Lung (tissue), 12 donors: Measurements from ENCODE around the gene CCL23. TPM values are rescaled to one million over a fixed set of nuclear protein-coding genes. Genes with fewer than 3 reads are reported as not detected.

Experiments used
- ATAC-seq: fragments of 200-7000 bp; cut with Tn5 transposase; one replicate; pipeline ENCODE4 v1.9.1; 2020; ENCODE audit warnings: moderate number of reproducible peaks; ENCODE audit not compliant: insufficient read depth, low FRiP score
- DNase-seq, 3 donors: peaks; one replicate each; pipeline ENCODE4 v3.0.0-alpha.2; 2013 to 2017
- H3K27ac ChIP-seq, 2 donors: one replicate each; pipeline ENCODE4 v1.5.1; 2013; ENCODE audit warnings: mild to moderate bottlenecking in 2 of 2, moderate library complexity in 2 of 2, control low read depth in 1 of 2, inconsistent platforms in 1 of 2, low read depth in 1 of 2, low read length in 1 of 2
- H3K27me3 ChIP-seq, 3 donors: one replicate each; pipeline ENCODE4 v1.5.1; 2013; ENCODE audit warnings: low read length in 2 of 3; ENCODE audit not compliant: control insufficient read depth in 3 of 3, insufficient read depth in 3 of 3
- H3K36me3 ChIP-seq, 4 donors: one replicate each; pipeline ENCODE4 v1.5.1; 2013; ENCODE audit warnings: low read length in 4 of 4, mild to moderate bottlenecking in 1 of 4, moderate library complexity in 1 of 4; ENCODE audit not compliant: control insufficient read depth in 4 of 4, insufficient read depth in 4 of 4
- H3K4me1 ChIP-seq, 5 donors: one replicate each; pipeline ENCODE4 v1.5.1; 2013; ENCODE audit warnings: low read length in 5 of 5, mild to moderate bottlenecking in 2 of 5, moderate library complexity in 1 of 5; ENCODE audit not compliant: control insufficient read depth in 5 of 5, insufficient read depth in 5 of 5
- H3K4me3 ChIP-seq: one replicate; pipeline ENCODE4 v1.5.1; 2013; ENCODE audit warnings: mild to moderate bottlenecking, control low read depth, moderate library complexity
- H3K9ac ChIP-seq, 2 donors: one replicate each; pipeline ENCODE4 v1.5.1; 2013; ENCODE audit warnings: low read length in 2 of 2, control low read depth in 1 of 2; ENCODE audit not compliant: insufficient read depth in 1 of 2
- H3K9me3 ChIP-seq, 4 donors: one replicate each; pipeline ENCODE4 v1.5.1; 2013; ENCODE audit warnings: low read length in 3 of 4, mild to moderate bottlenecking in 1 of 4, moderate library complexity in 1 of 4; ENCODE audit not compliant: control insufficient read depth in 4 of 4, insufficient read depth in 3 of 4
- WGBS, 2 donors: extraction: QIAGEN DNeasy Blood & Tissue Kit; methylation state at CpG; one replicate each; pipeline ENCODE4 v1.1.7; 2013; 5-methylcytosine and 5-hydroxymethylcytosine counted together
- polyA plus RNA-seq, 2 donors: library from polyadenylated mRNA; stranded (reverse); fragments of 200-250 nt; gene quantifications; one replicate each; pipeline ENCODE4 v1.2.1, GENCODE V29; 2013
- total RNA-seq, 2 donors: library from RNA; depleted of rRNA in 1 of 2; stranded (reverse); fragments of >200 nt in 1 of 2; gene quantifications; one replicate each; pipeline ENCODE4 v1.2.1, GENCODE V29; 2014 to 2021
- TF ChIP-seq, protein P1 (sequence below): IDR thresholded peaks from 2 replicates; pipeline ENCODE4 v1.5.1; 2012; ENCODE audit warnings: mild to moderate bottlenecking; ENCODE audit errors: control extremely low read depth, extremely low read depth
- donor health status: control.
- donor health status: control.
- donor health status: Bipolar disorder and iron deficiency.
- donor health status: healthy.
- donor health status: DM: yes; HTN: yes; CAD: no.

Gene CCL23
- total and polyA plus RNA-seq, 4 donors, result 5.1 to 34.4 (median 7.2) TPM; not detected in 1

DNA sequence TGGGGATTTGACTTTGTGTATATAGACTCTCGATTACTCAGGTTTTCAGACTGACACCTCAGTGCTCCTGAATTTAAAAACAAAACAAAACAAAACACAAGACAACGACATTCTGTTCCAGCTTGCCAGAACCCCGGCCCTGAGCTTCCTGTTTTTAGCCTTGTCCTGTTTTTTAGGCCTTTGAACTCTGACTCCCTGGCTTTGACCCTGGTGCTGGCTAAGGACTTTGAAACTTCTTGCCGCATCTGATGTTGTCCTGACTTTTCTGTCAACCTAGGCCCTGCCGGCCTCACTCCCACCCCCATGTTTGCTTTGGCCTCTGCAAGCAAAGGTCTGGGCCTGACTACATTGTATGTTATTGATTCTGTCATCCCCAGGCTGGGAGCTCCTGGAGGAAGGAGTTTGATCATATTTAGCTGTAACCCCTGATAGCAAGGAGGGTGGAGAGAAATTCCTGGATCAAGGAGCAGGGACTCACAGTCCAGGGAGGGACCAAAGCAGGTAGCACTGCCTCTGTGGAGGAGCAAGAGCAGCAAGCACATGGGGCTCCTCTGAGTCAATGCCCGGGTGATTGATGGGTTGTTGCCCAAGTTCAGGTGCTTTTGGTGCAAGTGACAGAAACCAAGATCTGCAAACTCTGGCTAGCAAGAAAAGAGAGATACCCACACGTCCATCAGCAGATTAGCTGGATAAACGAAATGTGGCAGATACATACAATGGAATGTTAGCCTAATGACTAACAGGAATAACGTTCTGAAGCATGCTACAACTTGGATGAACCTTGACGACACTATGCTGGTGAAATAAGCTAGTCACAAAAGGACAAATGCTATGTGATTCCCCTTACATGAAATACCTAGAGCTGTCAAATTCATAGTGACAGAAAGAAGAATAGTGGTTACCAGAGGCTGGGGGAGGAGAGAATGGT is 44.2 kb downstream of the CCL23 start:
- H3K36me3 ChIP-seq, result no peaks in the 10 kb centered on the region
- TF ChIP-seq, protein P1, sequence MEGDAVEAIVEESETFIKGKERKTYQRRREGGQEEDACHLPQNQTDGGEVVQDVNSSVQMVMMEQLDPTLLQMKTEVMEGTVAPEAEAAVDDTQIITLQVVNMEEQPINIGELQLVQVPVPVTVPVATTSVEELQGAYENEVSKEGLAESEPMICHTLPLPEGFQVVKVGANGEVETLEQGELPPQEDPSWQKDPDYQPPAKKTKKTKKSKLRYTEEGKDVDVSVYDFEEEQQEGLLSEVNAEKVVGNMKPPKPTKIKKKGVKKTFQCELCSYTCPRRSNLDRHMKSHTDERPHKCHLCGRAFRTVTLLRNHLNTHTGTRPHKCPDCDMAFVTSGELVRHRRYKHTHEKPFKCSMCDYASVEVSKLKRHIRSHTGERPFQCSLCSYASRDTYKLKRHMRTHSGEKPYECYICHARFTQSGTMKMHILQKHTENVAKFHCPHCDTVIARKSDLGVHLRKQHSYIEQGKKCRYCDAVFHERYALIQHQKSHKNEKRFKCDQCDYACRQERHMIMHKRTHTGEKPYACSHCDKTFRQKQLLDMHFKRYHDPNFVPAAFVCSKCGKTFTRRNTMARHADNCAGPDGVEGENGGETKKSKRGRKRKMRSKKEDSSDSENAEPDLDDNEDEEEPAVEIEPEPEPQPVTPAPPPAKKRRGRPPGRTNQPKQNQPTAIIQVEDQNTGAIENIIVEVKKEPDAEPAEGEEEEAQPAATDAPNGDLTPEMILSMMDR, result no peak
- ATAC-seq, result no peak
- no peaks in the 10 kb centered on the region for H3K9me3 ChIP-seq
- H3K27me3 ChIP-seq, result no peaks in the 10 kb centered on the region
- H3K9ac ChIP-seq, result no peak overlapping the region
- H3K27ac ChIP-seq, result peak overlapping the region in 1 of 2 donors; percentile 2
- no peak overlapping the region for H3K4me3 ChIP-seq
- 60 to 66% methylated on average over 10 of the region's 10 CpGs for WGBS, 2 donors
- no peak for DNase-seq
- peaks cover 0 to 3% (median 2%) of the 10 kb centered on the region in 5 donors for H3K4me1 ChIP-seq

DNA sequence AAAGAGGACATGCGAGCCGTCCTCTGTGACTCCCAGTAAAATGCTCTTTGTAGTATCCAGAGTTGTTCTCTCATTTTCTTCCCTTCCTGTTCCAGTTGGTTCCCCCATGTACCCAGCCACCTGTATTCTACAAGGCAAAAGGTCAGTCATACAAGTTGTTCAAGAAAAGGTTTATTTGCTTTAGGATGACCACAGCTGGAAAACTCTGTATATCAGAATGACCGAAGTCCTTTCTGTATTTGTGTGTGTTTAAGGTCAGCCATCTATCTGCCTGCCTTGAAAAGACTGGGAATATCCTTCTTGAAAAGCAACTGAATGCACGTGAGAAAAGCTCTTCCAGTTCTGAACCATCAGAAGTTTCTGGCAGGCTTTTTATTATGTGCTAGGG is 44.8 kb downstream of the CCL23 start:
- no peaks in the 10 kb centered on the region for H3K9me3 ChIP-seq
- H3K4me1 ChIP-seq, result peaks cover 0 to 3% (median 2%) of the 10 kb centered on the region in 5 donors
- DNase-seq (no peak), ATAC-seq (no peak)
- no peaks in the 10 kb centered on the region for H3K36me3 ChIP-seq
- no peak overlapping the region for H3K9ac ChIP-seq
- 78 to 86% methylated on average over 4 of the region's 4 CpGs for WGBS, 2 donors
- TF ChIP-seq, protein P1, result no peak
- no peak overlapping the region for H3K27ac ChIP-seq
- no peaks in the 10 kb centered on the region for H3K27me3 ChIP-seq
- no peak overlapping the region for H3K4me3 ChIP-seq

DNA sequence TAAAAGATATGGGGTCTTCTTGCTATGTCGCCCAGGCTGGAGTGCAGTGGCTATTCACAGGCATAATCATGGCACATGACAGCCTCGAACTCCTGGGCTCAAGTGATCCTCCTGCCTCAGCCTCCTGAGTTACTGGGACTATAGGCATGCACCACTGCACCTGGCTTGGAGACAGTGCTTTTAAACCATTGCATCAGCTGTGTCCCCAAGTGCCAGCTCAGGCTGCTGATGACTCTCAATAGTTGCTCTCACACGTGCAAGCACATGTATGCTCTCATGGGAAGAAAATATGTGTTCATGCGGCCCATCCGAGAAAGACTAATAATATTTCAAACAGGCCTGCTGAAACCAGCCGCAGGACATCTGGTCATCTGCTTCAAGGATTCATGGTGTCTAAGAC is 45.2 kb downstream of the CCL23 start:
- no peak overlapping the region for H3K9ac ChIP-seq
- WGBS, 2 donors, result 88 to 93% methylated on average over 6 of the region's 6 CpGs

More for the DNA sequence above, 45.2 kb downstream of the CCL23 start:
- Histone ChIP-seq H3K4me1 (peaks cover 0 to 3% (median 2%) of the 10 kb centered on the region in 5 donors), H3K36me3 (no peaks in the 10 kb centered on the region), H3K27me3 (no peaks in the 10 kb centered on the region), H3K9me3 (no peaks in the 10 kb centered on the region), H3K27ac (no peak overlapping the region), H3K4me3 (no peak overlapping the region)
- TF ChIP-seq, protein P1, result no peak
- DNase-seq (no peak), ATAC-seq (no peak)
